Renal cortical epithelial cell (primary cell): ENCODE results near the gene BACE2. TPM values are rescaled to one million over a fixed set of nuclear protein-coding genes. Genes with fewer than 3 reads are reported as not detected.
"Not testable (repeated sequence)": the region's sequence is repeated elsewhere in the genome, so short reads cannot be mapped to it uniquely, and the experiment has no call there.

Source experiments
- DNase-seq: peaks from one replicate; pipeline ENCODE4 v3.0.0-alpha.2; 2011; ENCODE audit warnings: low read depth
- total RNA-seq: library from RNA; depleted of rRNA; stranded (reverse); fragments of >200 nt; gene quantifications from 2 replicates; pipeline ENCODE4 v1.2.3, GENCODE V29; 2014

BACE2 gene
- total RNA-seq, 1 donor from 2014 or later: 88.7 TPM

GRCh38 chr21:41215856-41216408 is 48.0 kb downstream of the BACE2 start:
- no peak for DNase-seq

GRCh38 chr21:41216486-41216885 is 48.5 kb downstream of the BACE2 start:
- no peak for DNase-seq

GRCh38 chr21:41217671-41218385 is 49.9 kb downstream of the BACE2 start:
- DNase-seq: no peak

GRCh38 chr21:41219498-41220207 is 51.7 kb downstream of the BACE2 start:
- DNase-seq: peak; percentile 49

GRCh38 chr21:41220208-41220733 is 52.3 kb downstream of the BACE2 start:
- DNase-seq: no peak

- DNase-seq: no peak
Measured at GRCh38 chr21:41222247-41223068, 54.5 kb downstream of the BACE2 start.

- no peak for DNase-seq
Measured at GRCh38 chr21:41226853-41227252, 58.9 kb downstream of the BACE2 start.

GRCh38 chr21:41227357-41228005 is 59.5 kb downstream of the BACE2 start:
- no peak for DNase-seq

- no peak for DNase-seq
Measured at GRCh38 chr21:41228006-41228370, 60.0 kb downstream of the BACE2 start.

GRCh38 chr21:41228492-41228891 is 60.5 kb downstream of the BACE2 start:
- no peak for DNase-seq

- no peak for DNase-seq
Measured at GRCh38 chr21:41228958-41229357, 61.0 kb downstream of the BACE2 start.

GRCh38 chr21:41229509-41230248 is 61.7 kb downstream of the BACE2 start:
- no peak for DNase-seq

- no peak for DNase-seq
Measured at GRCh38 chr21:41230497-41230896, 62.5 kb downstream of the BACE2 start.

GRCh38 chr21:41231060-41231459 is 63.1 kb downstream of the BACE2 start:
- DNase-seq: no peak

- DNase-seq: no peak
Measured at GRCh38 chr21:41232013-41232412, 64.1 kb downstream of the BACE2 start.

GRCh38 chr21:41233916-41234315 is 66.0 kb downstream of the BACE2 start:
- DNase-seq: no peak

- DNase-seq: no peak
Measured at GRCh38 chr21:41234569-41234968, 66.6 kb downstream of the BACE2 start.

GRCh38 chr21:41235201-41235600 is 67.2 kb downstream of the BACE2 start:
- peak; percentile 43 for DNase-seq

GRCh38 chr21:41236352-41236973 is 68.5 kb downstream of the BACE2 start:
- DNase-seq: peak; percentile 87

GRCh38 chr21:41238081-41238796 is 70.3 kb downstream of the BACE2 start:
- DNase-seq: not testable (repeated sequence)
